Measurements from ENCODE around the gene ETFB.
A peak's percentile ranks its signal among the peaks of the same experiment; 100 is the strongest.

DNA sequence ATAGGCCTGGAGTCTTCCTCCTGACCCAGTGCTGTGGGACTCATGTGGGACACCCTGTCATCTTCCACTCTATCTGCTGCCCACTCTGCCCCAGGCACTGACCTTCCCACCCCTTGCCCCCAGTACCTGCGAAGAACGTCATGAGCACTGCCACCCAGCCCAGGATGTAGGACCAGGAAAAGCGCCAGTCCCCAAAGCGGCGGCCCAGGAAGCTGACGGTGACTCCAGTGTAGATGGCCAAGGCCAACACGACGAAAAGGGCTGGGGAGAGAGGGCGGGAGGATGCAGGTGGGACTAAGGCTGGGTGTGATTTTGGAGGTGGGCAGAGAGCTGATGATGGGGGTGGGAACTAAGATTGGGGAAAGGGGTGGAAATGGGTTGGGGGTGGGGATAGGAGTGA is 14.2 kb upstream of the ETFB start:
- TF ChIP-seq POLR2A (conservative IDR thresholded peaks at IDR 0.05) (no peak), BCL6 (CRISPR knock-in tag; IDR thresholded peaks at IDR 0.05) (no peak), SREBF2 (CRISPR knock-in tag; IDR thresholded peaks at IDR 0.05) (no peak)
- TF ChIP-seq, protein P1, sequence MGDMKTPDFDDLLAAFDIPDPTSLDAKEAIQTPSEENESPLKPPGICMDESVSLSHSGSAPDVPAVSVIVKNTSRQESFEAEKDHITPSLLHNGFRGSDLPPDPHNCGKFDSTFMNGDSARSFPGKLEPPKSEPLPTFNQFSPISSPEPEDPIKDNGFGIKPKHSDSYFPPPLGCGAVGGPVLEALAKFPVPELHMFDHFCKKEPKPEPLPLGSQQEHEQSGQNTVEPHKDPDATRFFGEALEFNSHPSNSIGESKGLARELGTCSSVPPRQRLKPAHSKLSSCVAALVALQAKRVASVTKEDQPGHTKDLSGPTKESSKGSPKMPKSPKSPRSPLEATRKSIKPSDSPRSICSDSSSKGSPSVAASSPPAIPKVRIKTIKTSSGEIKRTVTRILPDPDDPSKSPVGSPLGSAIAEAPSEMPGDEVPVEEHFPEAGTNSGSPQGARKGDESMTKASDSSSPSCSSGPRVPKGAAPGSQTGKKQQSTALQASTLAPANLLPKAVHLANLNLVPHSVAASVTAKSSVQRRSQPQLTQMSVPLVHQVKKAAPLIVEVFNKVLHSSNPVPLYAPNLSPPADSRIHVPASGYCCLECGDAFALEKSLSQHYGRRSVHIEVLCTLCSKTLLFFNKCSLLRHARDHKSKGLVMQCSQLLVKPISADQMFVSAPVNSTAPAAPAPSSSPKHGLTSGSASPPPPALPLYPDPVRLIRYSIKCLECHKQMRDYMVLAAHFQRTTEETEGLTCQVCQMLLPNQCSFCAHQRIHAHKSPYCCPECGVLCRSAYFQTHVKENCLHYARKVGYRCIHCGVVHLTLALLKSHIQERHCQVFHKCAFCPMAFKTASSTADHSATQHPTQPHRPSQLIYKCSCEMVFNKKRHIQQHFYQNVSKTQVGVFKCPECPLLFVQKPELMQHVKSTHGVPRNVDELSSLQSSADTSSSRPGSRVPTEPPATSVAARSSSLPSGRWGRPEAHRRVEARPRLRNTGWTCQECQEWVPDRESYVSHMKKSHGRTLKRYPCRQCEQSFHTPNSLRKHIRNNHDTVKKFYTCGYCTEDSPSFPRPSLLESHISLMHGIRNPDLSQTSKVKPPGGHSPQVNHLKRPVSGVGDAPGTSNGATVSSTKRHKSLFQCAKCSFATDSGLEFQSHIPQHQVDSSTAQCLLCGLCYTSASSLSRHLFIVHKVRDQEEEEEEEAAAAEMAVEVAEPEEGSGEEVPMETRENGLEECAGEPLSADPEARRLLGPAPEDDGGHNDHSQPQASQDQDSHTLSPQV (IDR thresholded peaks at IDR 0.05) = peak; percentile 6; the same call in 1 of the 2 replicates
- TF ChIP-seq, protein P2, sequence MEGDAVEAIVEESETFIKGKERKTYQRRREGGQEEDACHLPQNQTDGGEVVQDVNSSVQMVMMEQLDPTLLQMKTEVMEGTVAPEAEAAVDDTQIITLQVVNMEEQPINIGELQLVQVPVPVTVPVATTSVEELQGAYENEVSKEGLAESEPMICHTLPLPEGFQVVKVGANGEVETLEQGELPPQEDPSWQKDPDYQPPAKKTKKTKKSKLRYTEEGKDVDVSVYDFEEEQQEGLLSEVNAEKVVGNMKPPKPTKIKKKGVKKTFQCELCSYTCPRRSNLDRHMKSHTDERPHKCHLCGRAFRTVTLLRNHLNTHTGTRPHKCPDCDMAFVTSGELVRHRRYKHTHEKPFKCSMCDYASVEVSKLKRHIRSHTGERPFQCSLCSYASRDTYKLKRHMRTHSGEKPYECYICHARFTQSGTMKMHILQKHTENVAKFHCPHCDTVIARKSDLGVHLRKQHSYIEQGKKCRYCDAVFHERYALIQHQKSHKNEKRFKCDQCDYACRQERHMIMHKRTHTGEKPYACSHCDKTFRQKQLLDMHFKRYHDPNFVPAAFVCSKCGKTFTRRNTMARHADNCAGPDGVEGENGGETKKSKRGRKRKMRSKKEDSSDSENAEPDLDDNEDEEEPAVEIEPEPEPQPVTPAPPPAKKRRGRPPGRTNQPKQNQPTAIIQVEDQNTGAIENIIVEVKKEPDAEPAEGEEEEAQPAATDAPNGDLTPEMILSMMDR (IDR thresholded peaks at IDR 0.05 in 2 of 3, conservative IDR thresholded peaks at IDR 0.05 in 1 of 3; ENCODE audit: insufficient read depth in 2 of 3, low read depth in 1 of 3, low read length in 3 of 3) = no peak
- TF ChIP-seq, protein P3, sequence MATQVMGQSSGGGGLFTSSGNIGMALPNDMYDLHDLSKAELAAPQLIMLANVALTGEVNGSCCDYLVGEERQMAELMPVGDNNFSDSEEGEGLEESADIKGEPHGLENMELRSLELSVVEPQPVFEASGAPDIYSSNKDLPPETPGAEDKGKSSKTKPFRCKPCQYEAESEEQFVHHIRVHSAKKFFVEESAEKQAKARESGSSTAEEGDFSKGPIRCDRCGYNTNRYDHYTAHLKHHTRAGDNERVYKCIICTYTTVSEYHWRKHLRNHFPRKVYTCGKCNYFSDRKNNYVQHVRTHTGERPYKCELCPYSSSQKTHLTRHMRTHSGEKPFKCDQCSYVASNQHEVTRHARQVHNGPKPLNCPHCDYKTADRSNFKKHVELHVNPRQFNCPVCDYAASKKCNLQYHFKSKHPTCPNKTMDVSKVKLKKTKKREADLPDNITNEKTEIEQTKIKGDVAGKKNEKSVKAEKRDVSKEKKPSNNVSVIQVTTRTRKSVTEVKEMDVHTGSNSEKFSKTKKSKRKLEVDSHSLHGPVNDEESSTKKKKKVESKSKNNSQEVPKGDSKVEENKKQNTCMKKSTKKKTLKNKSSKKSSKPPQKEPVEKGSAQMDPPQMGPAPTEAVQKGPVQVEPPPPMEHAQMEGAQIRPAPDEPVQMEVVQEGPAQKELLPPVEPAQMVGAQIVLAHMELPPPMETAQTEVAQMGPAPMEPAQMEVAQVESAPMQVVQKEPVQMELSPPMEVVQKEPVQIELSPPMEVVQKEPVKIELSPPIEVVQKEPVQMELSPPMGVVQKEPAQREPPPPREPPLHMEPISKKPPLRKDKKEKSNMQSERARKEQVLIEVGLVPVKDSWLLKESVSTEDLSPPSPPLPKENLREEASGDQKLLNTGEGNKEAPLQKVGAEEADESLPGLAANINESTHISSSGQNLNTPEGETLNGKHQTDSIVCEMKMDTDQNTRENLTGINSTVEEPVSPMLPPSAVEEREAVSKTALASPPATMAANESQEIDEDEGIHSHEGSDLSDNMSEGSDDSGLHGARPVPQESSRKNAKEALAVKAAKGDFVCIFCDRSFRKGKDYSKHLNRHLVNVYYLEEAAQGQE (IDR thresholded peaks at IDR 0.05; ENCODE audit: borderline replicate concordance) = no peak
- TF ChIP-seq, protein P3 (CRISPR knock-in tag; IDR thresholded peaks at IDR 0.05; ENCODE audit: low read depth) = no peak

Measured in K562 (cell line).